ENCODE data around the gene LRRFIP2. TPM values are rescaled to one million over a fixed set of nuclear protein-coding genes. Genes with fewer than 3 reads are reported as not detected.

Gene LRRFIP2
- total RNA-seq, 1 donor from 2014 or later: 42.8 TPM

DNA sequence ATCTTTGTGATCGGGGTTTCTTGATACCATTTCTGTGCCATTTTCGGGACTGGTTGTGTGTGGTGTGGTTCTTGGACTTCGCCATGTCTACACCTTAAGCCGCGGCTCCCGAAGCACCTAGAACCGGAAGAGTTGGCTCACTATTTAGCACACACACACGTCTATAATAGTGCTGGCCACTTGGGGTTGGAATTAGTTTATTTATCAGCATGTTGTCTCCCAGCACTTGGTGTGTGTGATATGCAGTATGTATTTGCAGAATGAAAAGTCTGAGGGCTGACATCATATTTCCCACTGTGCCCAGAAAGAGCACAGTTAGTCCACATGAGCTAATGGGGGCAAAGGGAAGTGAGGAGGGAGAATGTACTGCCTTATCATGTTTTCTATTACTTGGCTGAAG lies 157.5 kb downstream of the LRRFIP2 start:
- no peaks in the 10 kb centered on the region for H3K4me1 ChIP-seq
- intact Hi-C loops (cut with DNase I): no loop called here
- H3K9me3 ChIP-seq: no peaks in the 10 kb centered on the region
- DNase-seq (ENCODE audit: low spot score in 2 of 2): no peak
- no peaks in the 10 kb centered on the region for H3K27me3 ChIP-seq
- no peak overlapping the region for H3K4me3 ChIP-seq
- H3K27ac ChIP-seq: no peak overlapping the region
- TF ChIP-seq, protein P1, sequence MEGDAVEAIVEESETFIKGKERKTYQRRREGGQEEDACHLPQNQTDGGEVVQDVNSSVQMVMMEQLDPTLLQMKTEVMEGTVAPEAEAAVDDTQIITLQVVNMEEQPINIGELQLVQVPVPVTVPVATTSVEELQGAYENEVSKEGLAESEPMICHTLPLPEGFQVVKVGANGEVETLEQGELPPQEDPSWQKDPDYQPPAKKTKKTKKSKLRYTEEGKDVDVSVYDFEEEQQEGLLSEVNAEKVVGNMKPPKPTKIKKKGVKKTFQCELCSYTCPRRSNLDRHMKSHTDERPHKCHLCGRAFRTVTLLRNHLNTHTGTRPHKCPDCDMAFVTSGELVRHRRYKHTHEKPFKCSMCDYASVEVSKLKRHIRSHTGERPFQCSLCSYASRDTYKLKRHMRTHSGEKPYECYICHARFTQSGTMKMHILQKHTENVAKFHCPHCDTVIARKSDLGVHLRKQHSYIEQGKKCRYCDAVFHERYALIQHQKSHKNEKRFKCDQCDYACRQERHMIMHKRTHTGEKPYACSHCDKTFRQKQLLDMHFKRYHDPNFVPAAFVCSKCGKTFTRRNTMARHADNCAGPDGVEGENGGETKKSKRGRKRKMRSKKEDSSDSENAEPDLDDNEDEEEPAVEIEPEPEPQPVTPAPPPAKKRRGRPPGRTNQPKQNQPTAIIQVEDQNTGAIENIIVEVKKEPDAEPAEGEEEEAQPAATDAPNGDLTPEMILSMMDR (IDR thresholded peaks at IDR 0.05): no peak
- peaks cover 72 to 92% of the 10 kb centered on the region in 2 donors for H3K36me3 ChIP-seq

DNA sequence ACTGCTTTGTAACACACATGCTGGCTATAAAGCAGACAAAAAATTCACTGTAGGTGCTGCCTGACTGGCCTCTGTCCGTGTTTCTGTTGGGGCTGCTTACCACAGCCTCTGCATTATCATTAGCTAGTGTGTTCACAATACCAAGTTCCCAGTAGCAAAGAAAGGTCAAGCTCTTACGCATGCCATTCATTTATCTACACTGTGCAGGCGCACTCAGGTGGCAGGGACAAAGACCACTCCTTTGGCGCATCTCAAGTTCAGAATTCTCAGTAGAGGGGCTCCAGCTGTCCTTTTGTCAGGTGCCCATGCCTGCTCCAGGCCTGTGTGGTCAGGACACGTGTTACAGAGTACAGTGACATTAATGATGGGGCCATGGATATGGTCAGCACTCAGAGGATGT lies 158.7 kb downstream of the LRRFIP2 start:
- no peak overlapping the region for H3K27ac ChIP-seq
- TF ChIP-seq, protein P1 (IDR thresholded peaks at IDR 0.05): no peak
- intact Hi-C loops (cut with DNase I): no loop called here
- no peaks in the 10 kb centered on the region for H3K4me1 ChIP-seq
- H3K36me3 ChIP-seq: peaks cover 67 to 91% of the 10 kb centered on the region in 2 donors
- H3K27me3 ChIP-seq: no peaks in the 10 kb centered on the region
- no peaks in the 10 kb centered on the region for H3K9me3 ChIP-seq
- DNase-seq (ENCODE audit: low spot score in 2 of 2): no peak
- H3K4me3 ChIP-seq: no peak overlapping the region

DNA sequence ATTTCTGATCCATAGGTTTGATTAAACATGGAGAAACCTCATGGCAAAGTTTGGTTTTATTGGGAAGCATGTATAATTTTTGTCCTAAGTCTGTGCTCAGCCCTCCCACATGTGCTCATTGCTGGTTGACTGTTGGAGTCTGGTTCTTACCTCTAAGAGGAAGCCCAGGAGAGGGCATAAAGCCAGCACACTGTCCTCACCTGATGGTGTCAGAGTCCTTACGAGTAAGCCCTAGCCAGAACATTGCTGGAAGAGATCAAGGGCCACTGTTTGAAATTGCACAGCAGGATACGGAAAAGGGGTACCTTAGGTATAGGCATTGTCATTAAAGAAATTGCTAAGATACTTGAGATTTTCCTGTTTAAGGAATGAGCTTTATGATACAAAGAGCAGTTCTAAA lies 159.8 kb downstream of the LRRFIP2 start:
- Histone ChIP-seq H3K27ac (no peak overlapping the region), H3K27me3 (no peaks in the 10 kb centered on the region), H3K36me3 (peaks cover 62 to 83% of the 10 kb centered on the region in 2 donors), H3K9me3 (no peaks in the 10 kb centered on the region), H3K4me1 (no peaks in the 10 kb centered on the region), H3K4me3 (no peak overlapping the region)
- TF ChIP-seq, protein P1 (IDR thresholded peaks at IDR 0.05): no peak
- intact Hi-C loops (cut with DNase I): no loop called here
- no peak for DNase-seq (ENCODE audit: low spot score in 2 of 2)

Other genes starting within 250 kb of the LRRFIP2 start
- 14.8 TPM for gene TRANK1, start 229.5 kb downstream of the LRRFIP2 start, total RNA-seq
- gene EPM2AIP1, start 181.5 kb downstream of the LRRFIP2 start, total RNA-seq: 1.9 TPM
- gene MLH1, start 181.1 kb downstream of the LRRFIP2 start, total RNA-seq: 18.0 TPM
- gene GOLGA4, start 68.7 kb upstream of the LRRFIP2 start, total RNA-seq: 45.9 TPM

All from ascending aorta (tissue), 2 donors.